HG03175 (cell line): ENCODE data around the gene FAM184B.
"Not testable (repeated sequence)": the region's sequence is repeated elsewhere in the genome, so short reads cannot be mapped to it uniquely, and the experiment has no call there.

ENCODE experiments used
- ATAC-seq: cut with Tn5 transposase; IDR thresholded peaks from one replicate; pipeline ENCODE4 v1.9.1; 2021; ENCODE audit warnings: mild to moderate bottlenecking, moderate library complexity; ENCODE audit not compliant: unreplicated experiment

FAM184B gene

GRCh38 chr4:17721496-17722355, 59.7 kb downstream of the FAM184B start:
- no peak for ATAC-seq

- no peak for ATAC-seq
These were observed 62.3 kb downstream of the FAM184B start for GRCh38 chr4:17719106-17719505.

DNA sequence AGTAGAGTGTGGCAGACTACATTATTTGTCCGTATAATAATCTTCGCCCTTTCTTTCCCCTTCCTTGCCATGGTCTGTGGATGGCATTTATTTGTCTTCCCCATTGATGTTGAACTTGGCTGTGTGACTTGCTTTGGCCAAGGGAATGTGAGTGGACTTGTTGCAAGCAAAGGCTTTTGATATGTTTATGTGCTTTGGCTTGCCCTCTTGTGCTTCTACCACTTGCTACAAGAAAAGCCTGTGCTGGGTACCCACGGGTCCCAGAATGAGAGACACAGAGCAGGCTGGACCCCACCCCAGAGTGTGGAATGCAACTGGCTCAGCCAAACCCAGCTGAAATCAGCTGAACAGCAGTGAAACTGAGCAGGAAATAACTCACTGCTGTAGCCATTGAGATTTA, 63.0 kb downstream of the FAM184B start:
- ATAC-seq = no peak

GRCh38 chr4:17717301-17717700, 64.1 kb downstream of the FAM184B start:
- no peak for ATAC-seq

GRCh38 chr4:17715511-17715910, 65.9 kb downstream of the FAM184B start:
- no peak for ATAC-seq

GRCh38 chr4:17713779-17714178, 67.6 kb downstream of the FAM184B start:
- no peak for ATAC-seq

- no peak for ATAC-seq
These were observed 69.3 kb downstream of the FAM184B start for GRCh38 chr4:17712166-17712565.

DNA sequence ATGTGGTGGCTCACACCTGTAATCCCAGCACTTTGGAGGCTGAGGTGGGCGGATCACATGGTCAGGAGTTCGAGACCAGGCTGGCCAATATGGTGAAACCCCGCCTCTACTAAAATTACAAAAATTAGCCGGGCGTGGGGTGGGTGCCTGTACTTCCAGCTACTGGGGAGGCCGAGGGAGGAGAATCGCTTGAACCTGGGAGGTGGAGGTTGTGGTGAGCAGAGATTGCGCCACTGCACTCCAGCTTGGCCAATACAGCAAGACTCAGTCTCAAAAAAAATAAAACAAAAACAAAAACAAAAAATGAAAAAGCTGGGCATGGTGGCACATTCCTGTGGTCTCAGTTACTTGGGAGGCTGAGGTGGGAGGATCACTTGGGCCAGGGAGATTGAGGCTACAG, 70.2 kb downstream of the FAM184B start:
- not testable (repeated sequence) for ATAC-seq

DNA sequence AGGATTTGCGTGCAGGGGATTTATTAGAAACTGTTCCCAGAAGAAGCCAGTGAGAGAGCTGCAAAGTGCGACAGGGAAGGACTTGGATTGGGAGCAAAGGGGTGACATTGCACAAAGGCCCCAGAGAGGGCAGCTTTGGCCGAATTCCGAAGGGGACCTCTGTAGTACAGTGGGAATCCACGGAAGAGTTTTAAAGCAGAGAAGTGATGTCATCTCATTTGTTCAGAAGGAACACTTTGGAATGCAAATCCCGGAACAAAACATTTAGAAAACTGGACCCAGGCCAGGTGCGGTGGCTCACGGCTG, 71.7 kb downstream of the FAM184B start:
- ATAC-seq = no peak

DNA sequence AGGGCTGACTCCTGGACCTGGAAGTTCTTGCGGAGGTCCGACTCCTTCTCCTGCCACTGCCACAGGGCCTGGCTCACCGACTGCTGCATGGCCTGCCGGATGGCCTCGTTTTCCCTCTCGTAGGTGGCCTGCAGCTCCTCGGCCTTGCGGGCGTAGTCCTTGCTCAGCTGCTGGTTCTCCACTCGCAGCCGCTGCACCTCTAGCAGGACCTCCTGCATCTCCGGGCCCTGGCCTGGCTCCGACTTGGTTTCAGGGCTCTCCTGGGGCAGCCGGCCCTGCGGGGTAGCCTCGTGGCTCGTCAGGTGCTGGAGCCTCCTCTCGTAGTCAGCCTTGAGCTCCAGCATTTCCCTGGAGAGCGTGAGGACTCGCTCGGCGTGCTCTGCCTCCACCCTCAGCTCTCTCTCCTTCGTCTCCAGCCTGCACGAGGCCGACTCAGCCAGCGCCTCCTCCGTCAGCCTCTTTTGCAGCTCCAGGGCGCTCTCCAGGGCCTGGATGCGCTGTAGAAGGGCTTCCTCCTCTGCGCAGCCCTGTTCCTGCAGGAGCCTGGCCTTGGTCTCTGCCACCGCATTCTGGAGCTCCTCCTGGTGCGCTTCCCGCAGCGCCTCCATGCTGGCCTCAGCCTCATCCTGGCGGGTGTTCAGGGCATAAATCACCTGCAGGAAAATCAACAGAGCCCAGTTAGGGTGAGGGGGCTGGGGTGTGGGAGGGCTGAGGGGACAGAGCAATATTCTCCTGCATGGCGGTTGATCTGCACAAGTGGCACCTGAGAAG, 72.2 kb downstream of the FAM184B start:
- no peak for ATAC-seq

GRCh38 chr4:17707671-17708070, 73.8 kb downstream of the FAM184B start:
- no peak for ATAC-seq

DNA sequence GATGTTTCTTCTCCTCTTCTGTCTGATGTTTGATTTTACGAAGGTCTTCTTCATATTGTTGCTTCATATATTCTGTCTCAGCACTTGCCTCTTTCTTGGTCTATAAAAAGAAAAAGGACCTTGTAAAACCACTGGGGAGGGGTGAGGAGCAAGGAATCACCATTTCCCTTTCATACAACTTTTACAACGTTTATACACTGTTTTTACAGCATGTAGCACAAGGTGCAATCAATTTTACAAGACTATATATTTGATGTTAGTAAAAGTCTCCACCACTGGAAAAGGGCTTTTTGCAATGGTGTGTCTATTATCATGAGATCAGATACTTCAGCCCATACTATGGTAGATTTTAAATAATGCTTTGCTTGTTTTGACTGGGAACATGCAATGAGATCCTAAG, 76.3 kb downstream of the FAM184B start:
- ATAC-seq = no peak

DNA sequence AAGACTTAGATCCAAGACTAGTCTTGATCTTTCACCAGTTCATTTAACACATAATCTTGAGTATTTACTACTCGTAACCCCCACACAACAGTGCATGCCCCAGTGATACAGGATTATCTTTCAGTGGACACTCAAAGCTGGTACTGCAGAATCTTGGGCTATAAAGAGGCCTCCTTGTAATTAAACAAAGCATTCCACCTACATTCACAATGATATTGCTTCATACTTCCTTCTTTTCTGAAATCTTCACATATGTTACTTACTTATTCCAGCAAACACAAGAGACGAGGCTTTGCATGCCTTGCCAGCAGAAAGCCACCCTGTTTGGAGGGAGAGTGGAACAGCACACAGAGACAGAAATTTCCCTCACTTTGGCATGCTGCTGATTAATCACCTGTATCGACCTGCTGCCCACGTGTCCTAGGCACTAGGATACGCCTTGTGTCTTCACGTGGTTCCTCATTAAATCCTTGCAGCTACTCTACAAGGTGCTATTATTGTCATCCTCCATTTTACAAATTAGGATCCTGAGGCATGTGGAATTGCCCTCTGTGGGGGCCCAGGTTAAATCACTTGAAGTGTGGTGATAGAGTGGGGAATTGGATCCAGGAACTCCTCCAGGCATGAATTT, 77.3 kb downstream of the FAM184B start:
- no peak for ATAC-seq

GRCh38 chr4:17702641-17703040, 78.8 kb downstream of the FAM184B start:
- ATAC-seq = no peak

GRCh38 chr4:17701882-17702281, 79.5 kb downstream of the FAM184B start:
- no peak for ATAC-seq

DNA sequence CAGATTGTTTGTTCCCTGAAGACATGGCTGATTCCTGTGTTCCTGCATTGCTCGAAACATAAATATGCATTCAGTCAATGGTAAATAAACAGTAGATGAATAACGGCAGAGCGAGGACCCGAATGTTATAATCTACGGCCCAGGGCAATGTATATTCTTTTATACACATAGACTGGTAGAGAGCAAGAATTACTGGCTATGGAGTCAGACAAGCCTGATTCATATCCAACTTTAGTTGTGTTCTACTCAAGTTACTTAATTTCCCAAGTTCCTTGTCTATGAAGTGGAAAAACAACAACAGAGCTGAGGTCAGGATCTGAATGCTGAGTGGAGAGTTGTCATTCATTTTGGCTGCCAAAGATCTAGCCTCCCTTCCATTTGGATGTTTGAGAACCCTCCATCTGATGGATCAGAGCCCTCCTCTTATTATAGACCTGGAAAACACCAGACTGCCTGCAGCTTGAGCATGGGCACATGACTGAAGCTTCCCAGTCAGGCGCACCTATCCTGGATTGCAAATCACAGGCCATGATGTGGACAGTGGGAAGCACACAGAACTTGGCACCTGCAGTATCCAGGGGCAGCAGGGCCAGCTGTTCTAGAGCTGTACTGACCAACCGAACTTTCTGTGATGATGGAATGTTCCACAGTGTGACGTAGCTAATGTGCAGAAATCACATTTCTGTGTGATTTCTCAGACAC, 80.1 kb downstream of the FAM184B start:
- ATAC-seq = no peak

GRCh38 chr4:17699380-17699779, 82.0 kb downstream of the FAM184B start:
- ATAC-seq = no peak

DNA sequence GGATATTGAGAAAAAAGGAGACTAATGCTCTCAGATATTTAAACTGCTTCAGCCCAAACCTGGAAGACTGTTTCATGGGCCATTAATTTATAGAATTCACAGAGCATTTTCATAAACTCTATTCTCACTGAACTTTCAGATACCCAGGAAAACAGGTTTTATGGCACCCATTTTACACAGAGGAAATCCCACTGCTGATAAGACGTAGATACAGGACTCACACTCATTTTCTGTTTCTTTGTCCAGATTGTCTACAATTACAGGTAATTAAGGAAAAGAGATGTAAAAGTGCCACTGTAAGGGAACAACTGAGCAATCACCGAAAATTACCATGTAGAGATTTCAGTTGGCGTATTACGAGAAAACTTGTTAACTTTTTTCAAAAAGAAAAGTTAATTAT, 83.3 kb downstream of the FAM184B start:
- no peak for ATAC-seq

DNA sequence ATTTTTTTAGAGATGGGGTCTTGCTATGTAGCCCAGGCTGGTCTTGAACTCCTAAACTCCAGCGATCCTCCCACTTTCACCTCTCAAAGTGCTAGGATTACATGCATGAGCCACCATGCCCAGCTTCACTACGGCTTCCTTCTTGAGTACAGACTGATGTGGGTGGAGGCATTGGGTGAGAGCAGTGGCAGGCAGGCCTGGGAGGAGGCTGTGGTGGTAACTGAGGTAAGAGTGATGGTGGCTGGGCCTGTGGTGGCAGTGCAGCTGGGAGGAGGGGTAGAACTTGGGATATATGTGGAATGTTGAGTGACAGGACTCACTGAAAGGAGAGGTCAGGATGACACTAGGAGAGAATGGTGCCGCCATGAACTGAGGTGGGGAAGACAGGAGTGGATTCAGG, 86.1 kb downstream of the FAM184B start:
- no peak for ATAC-seq

- no peak for ATAC-seq
These were observed 86.9 kb downstream of the FAM184B start for GRCh38 chr4:17694552-17694951.

DNA sequence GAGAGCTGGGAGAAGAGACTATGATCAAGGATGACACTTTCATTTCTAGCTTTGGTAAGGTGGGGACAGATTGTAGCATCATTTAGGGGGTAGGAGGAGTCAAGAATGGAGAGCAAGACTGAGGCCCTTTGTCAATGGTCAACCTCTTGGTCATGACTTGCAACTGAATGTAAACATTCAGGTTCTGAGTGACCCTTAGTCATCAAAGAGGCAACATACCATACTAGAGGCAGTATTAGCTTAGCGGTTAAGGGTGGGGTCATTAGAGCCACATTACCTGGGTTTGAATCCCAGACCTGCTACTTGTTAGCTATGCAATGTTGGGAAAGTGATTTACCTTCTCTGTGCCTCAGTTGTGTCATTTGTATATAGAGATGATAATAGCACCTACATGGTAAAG, 90.5 kb downstream of the FAM184B start:
- ATAC-seq = no peak
